ENCODE measurements around the gene SACM1L.
"Not testable (repeated sequence)": the region's sequence is repeated elsewhere in the genome, so short reads cannot be mapped to it uniquely, and the experiment has no call there.

Gene SACM1L

GRCh38 chr3:45746165-45746776, 57.1 kb downstream of the SACM1L start:
- no peak for TF ChIP-seq ELF4 (IDR thresholded peaks at IDR 0.05)
- no peak for TF ChIP-seq NFRKB (IDR thresholded peaks at IDR 0.05)
- no peak for TF ChIP-seq FOXK2 (IDR thresholded peaks at IDR 0.05)
- no peak for TF ChIP-seq SUZ12 (IDR thresholded peaks at IDR 0.05)
- TF ChIP-seq TARDBP (IDR thresholded peaks at IDR 0.05) = no peak
- no peak for TF ChIP-seq HDGF (IDR thresholded peaks at IDR 0.05; ENCODE audit: borderline replicate concordance)
- no peak for TF ChIP-seq ZNF384 (IDR thresholded peaks at IDR 0.05)
- TF ChIP-seq ARNT (IDR thresholded peaks at IDR 0.05) = no peak
- TF ChIP-seq LEF1 (IDR thresholded peaks at IDR 0.05; ENCODE audit: borderline replicate concordance) = no peak
- no peak for TF ChIP-seq CTBP1 (IDR thresholded peaks at IDR 0.05; ENCODE audit: borderline replicate concordance)
- no peak for TF ChIP-seq FOXM1 (IDR thresholded peaks at IDR 0.05; ENCODE audit: borderline replicate concordance)
- no peak for TF ChIP-seq PKNOX1 (IDR thresholded peaks at IDR 0.05)
- TF ChIP-seq L3MBTL2 (conservative IDR thresholded peaks at IDR 0.05) = no peak
- CTCF ChIA-PET = no interaction called here
- no peak for DNase-seq (ENCODE audit: extremely low spot score)
- POLR2A ChIA-PET = no interaction called here

GRCh38 chr3:45746777-45747622, 57.8 kb downstream of the SACM1L start:
- ChIA-PET POLR2A (no interaction called here), CTCF (interaction anchor here (0.6 kb wide), 1 partner anchor 621 kb away, joined by 3 read pairs; no protein-coding TSS in a partner anchor)
- TF ChIP-seq FOXM1 (IDR thresholded peaks at IDR 0.05; ENCODE audit: borderline replicate concordance) (no peak), ELF4 (IDR thresholded peaks at IDR 0.05) (no peak)
- no peak for DNase-seq (ENCODE audit: extremely low spot score)

- no peak for TF ChIP-seq ZNF384 (IDR thresholded peaks at IDR 0.05)
- TF ChIP-seq CTBP1 (IDR thresholded peaks at IDR 0.05; ENCODE audit: borderline replicate concordance) = no peak
- TF ChIP-seq NFRKB (IDR thresholded peaks at IDR 0.05) = no peak
- no peak for TF ChIP-seq FOXM1 (IDR thresholded peaks at IDR 0.05; ENCODE audit: borderline replicate concordance)
- TF ChIP-seq L3MBTL2 (conservative IDR thresholded peaks at IDR 0.05) = no peak
- no peak for TF ChIP-seq FOXA1 (IDR thresholded peaks at IDR 0.05)
- TF ChIP-seq FOXK2 (IDR thresholded peaks at IDR 0.05) = no peak
- no peak for TF ChIP-seq ELF4 (IDR thresholded peaks at IDR 0.05)
- no peak for TF ChIP-seq TARDBP (IDR thresholded peaks at IDR 0.05)
- ChIA-PET POLR2A (no interaction called here), CTCF (interaction anchor here (1.1 kb wide), 1 partner anchor 13 kb away, joined by 3 read pairs; no protein-coding TSS in a partner anchor)
- DNase-seq (ENCODE audit: extremely low spot score) = no peak
Observed at GRCh38 chr3:45748068-45748467, 58.9 kb downstream of the SACM1L start.

GRCh38 chr3:45749036-45749600, 59.9 kb downstream of the SACM1L start:
- DNase-seq (ENCODE audit: extremely low spot score); CTCF ChIA-PET; POLR2A ChIA-PET: not testable (repeated sequence)

- POLR2A ChIA-PET = no interaction called here
- CTCF ChIA-PET = no interaction called here
- TF ChIP-seq FOXK2 (IDR thresholded peaks at IDR 0.05) = no peak
- TF ChIP-seq FOXM1 (IDR thresholded peaks at IDR 0.05; ENCODE audit: borderline replicate concordance) = no peak
- TF ChIP-seq TARDBP (IDR thresholded peaks at IDR 0.05) = no peak
- no peak for TF ChIP-seq CTBP1 (IDR thresholded peaks at IDR 0.05; ENCODE audit: borderline replicate concordance)
- TF ChIP-seq NFRKB (IDR thresholded peaks at IDR 0.05) = no peak
- TF ChIP-seq L3MBTL2 (conservative IDR thresholded peaks at IDR 0.05) = no peak
- no peak for TF ChIP-seq FOXA1 (IDR thresholded peaks at IDR 0.05)
- no peak for TF ChIP-seq LEF1 (IDR thresholded peaks at IDR 0.05; ENCODE audit: borderline replicate concordance)
- no peak for TF ChIP-seq ARNT (IDR thresholded peaks at IDR 0.05)
- no peak for TF ChIP-seq SP1 (IDR thresholded peaks at IDR 0.05)
- DNase-seq (ENCODE audit: extremely low spot score) = no peak
Observed at GRCh38 chr3:45749880-45750279, 60.7 kb downstream of the SACM1L start.

GRCh38 chr3:45751537-45752242, 62.5 kb downstream of the SACM1L start:
- ChIA-PET POLR2A (no interaction called here), CTCF (no interaction called here)
- no peak for DNase-seq (ENCODE audit: extremely low spot score)
- TF ChIP-seq HDGF (IDR thresholded peaks at IDR 0.05; ENCODE audit: borderline replicate concordance) (no peak), PKNOX1 (IDR thresholded peaks at IDR 0.05) (no peak), ARNT (IDR thresholded peaks at IDR 0.05) (no peak), NFRKB (IDR thresholded peaks at IDR 0.05) (no peak), FOXK2 (IDR thresholded peaks at IDR 0.05) (no peak), ELF4 (IDR thresholded peaks at IDR 0.05) (no peak), BHLHE40 (IDR thresholded peaks at IDR 0.05; ENCODE audit: borderline replicate concordance) (no peak), SP1 (IDR thresholded peaks at IDR 0.05) (no peak), L3MBTL2 (conservative IDR thresholded peaks at IDR 0.05) (no peak), FOXM1 (IDR thresholded peaks at IDR 0.05; ENCODE audit: borderline replicate concordance) (no peak), SUZ12 (IDR thresholded peaks at IDR 0.05) (no peak)
